OCI-LY1 (cell line): ENCODE measurements around the gene SERPINI2.

Source experiments
- H2AFZ ChIP-seq: fragments of 200-600 bp; sonication (generic), shearing (Covaris generic); 2 replicates; pipeline ENCODE4 v1.6.0; 2014; ENCODE audit warnings: antibody characterized with exemption, mild to moderate bottlenecking, low read length
- H3F3A ChIP-seq: fragments of 200-600 bp; sonication (generic), shearing (Covaris generic); 2 replicates; pipeline ENCODE4 v1.6.0; 2014; ENCODE audit warnings: mild to moderate bottlenecking, antibody characterized with exemption, low read length, moderate library complexity; ENCODE audit not compliant: insufficient read depth
- H3K27ac ChIP-seq: fragments of 200-600 bp; sonication (generic); 2 replicates; pipeline ENCODE4 v1.5.1; 2014; ENCODE audit warnings: low read length, mixed run types, mild to moderate bottlenecking, low read depth; ENCODE audit not compliant: poor library complexity, severe bottlenecking
- H3K27me3 ChIP-seq: fragments of 200-600 bp; sonication (generic); 2 replicates; pipeline ENCODE4 v1.6.0; 2014; ENCODE audit warnings: antibody characterized with exemption, mild to moderate bottlenecking, low read length, moderate library complexity; ENCODE audit not compliant: insufficient read depth
- H3K36me3 ChIP-seq: fragments of 200-600 bp; sonication (generic); 2 replicates; pipeline ENCODE4 v1.6.1; 2014; ENCODE audit warnings: mild to moderate bottlenecking, antibody characterized with exemption, low read length, moderate library complexity, mixed read lengths; ENCODE audit not compliant: insufficient read depth
- H3K4me1 ChIP-seq: fragments of 200-600 bp; sonication (generic); 2 replicates; pipeline ENCODE4 v1.5.1; 2014; ENCODE audit warnings: mild to moderate bottlenecking, low read length, moderate library complexity; ENCODE audit not compliant: insufficient read depth, severe bottlenecking
- H3K4me2 ChIP-seq: fragments of 200-600 bp; sonication (generic), shearing (Covaris generic); 2 replicates; pipeline ENCODE4 v1.6.1; 2014; ENCODE audit warnings: low read length
- H3K4me3 ChIP-seq: fragments of 200-600 bp; sonication (generic); 2 replicates; pipeline ENCODE4 v1.5.1; 2014; ENCODE audit warnings: low read length, low read depth, mild to moderate bottlenecking, mixed read lengths; ENCODE audit not compliant: poor library complexity, severe bottlenecking
- H3K79me2 ChIP-seq: fragments of 200-600 bp; shearing (Covaris generic); 2 replicates; pipeline ENCODE4 v1.6.1; 2016; ENCODE audit warnings: mixed run types, low read length, mixed read lengths; ENCODE audit not compliant: insufficient read depth
- H3K9ac ChIP-seq: fragments of 200-600 bp; sonication (generic), shearing (Covaris generic); 2 replicates; pipeline ENCODE4 v1.6.1; 2014; ENCODE audit warnings: mild to moderate bottlenecking, low read length, mixed read lengths
- H3K9me2 ChIP-seq: fragments of 200-600 bp; sonication (generic), shearing (Covaris generic); 2 replicates; pipeline ENCODE4 v1.6.1; 2014; ENCODE audit warnings: low read depth, mild to moderate bottlenecking, low read length, mixed read lengths
- H3K9me3 ChIP-seq: fragments of 200-600 bp; shearing (Covaris generic); 2 replicates; pipeline ENCODE4 v1.6.1; 2014; ENCODE audit warnings: low read length, mixed read lengths
- H4K20me1 ChIP-seq: fragments of 200-600 bp; sonication (generic), shearing (Covaris generic); 2 replicates; pipeline ENCODE4 v1.6.0; 2016; ENCODE audit warnings: mild to moderate bottlenecking, low read length; ENCODE audit not compliant: insufficient read depth
- EZH2 ChIP-seq: fragments of 200-600 bp; sonication (generic), shearing (Covaris generic); IDR thresholded peaks from 2 replicates; pipeline ENCODE4 v1.8.0; 2017; ENCODE audit warnings: borderline replicate concordance, mixed run types, mild to moderate bottlenecking, antibody characterized with exemption, low read length, moderate library complexity, mixed read lengths
- TF ChIP-seq, protein P1 (sequence below): fragments of 200-600 bp; sonication (generic), shearing (Covaris generic); IDR thresholded peaks from 2 replicates; pipeline ENCODE4 v1.5.1; 2017; ENCODE audit warnings: mild to moderate bottlenecking, antibody characterized with exemption, low read length, moderate library complexity, mixed read lengths

SERPINI2 gene, protein sequence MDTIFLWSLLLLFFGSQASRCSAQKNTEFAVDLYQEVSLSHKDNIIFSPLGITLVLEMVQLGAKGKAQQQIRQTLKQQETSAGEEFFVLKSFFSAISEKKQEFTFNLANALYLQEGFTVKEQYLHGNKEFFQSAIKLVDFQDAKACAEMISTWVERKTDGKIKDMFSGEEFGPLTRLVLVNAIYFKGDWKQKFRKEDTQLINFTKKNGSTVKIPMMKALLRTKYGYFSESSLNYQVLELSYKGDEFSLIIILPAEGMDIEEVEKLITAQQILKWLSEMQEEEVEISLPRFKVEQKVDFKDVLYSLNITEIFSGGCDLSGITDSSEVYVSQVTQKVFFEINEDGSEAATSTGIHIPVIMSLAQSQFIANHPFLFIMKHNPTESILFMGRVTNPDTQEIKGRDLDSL

DNA sequence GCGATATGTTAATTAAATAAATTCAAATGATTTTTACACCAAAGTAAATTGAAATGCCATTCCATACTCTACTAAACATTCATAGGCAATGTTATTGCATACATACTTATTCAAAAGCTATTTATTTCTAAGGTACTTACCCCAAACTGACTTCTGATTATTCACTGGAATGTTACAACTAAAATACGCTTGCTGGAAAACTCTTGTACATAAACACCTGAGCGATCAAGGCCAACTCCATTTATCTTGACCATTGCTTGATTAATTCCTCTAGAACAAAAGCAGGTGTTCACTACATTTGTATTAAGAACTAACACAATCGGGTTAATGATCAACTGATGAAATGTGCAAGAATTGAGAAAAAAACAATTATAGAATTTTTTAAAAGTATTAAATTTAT, at the start of gene SERPINI2:
TSS of gene SERPINI2 (minus strand) at position 180 of the 400 bp plus-strand sequence. CDS start 2,208 bp downstream, outside the sequence.
- no peak within 1 kb of the TSS for H3K4me3 ChIP-seq
- no peak within 1 kb of the TSS for H3K4me2 ChIP-seq
- H3F3A ChIP-seq: no peaks in the 10 kb centered on the region
- no peaks in the 10 kb centered on the region; the same call in 1 of the 2 replicates for H3K9me2 ChIP-seq
- H2AFZ ChIP-seq: no peak within 1 kb of the TSS
- no peak within 1 kb of the TSS for H3K27ac ChIP-seq
- no peaks in the 10 kb centered on the region for H3K9me3 ChIP-seq
- no peaks in the 10 kb centered on the region for H3K79me2 ChIP-seq
- no peaks in the 10 kb centered on the region for H3K4me1 ChIP-seq
- TF ChIP-seq EZH2: no peak
- TF ChIP-seq, protein P1, sequence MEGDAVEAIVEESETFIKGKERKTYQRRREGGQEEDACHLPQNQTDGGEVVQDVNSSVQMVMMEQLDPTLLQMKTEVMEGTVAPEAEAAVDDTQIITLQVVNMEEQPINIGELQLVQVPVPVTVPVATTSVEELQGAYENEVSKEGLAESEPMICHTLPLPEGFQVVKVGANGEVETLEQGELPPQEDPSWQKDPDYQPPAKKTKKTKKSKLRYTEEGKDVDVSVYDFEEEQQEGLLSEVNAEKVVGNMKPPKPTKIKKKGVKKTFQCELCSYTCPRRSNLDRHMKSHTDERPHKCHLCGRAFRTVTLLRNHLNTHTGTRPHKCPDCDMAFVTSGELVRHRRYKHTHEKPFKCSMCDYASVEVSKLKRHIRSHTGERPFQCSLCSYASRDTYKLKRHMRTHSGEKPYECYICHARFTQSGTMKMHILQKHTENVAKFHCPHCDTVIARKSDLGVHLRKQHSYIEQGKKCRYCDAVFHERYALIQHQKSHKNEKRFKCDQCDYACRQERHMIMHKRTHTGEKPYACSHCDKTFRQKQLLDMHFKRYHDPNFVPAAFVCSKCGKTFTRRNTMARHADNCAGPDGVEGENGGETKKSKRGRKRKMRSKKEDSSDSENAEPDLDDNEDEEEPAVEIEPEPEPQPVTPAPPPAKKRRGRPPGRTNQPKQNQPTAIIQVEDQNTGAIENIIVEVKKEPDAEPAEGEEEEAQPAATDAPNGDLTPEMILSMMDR: no peak
- no peaks in the 10 kb centered on the region for H3K36me3 ChIP-seq
- no peaks in the 10 kb centered on the region for H4K20me1 ChIP-seq
- no peaks in the 10 kb centered on the region for H3K27me3 ChIP-seq
- no peak within 1 kb of the TSS for H3K9ac ChIP-seq

DNA sequence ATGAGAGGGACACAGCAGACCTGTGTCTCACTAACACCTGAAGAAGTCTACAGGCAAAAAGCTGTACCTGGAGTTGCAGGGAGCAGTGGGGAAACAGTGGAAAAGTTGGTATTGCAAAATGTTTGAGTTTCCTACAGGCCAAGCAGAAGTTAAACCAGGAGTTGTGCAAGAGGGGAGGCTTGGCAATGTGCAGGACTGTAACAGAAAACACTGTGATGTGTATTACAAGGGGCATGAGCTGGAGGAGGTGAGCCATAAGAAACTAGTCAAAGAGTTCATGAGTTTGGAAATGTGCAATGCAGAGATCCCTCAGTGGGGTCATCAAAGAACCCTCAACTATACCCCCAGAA, 47.1 kb upstream of the SERPINI2 start:
- H3K79me2 ChIP-seq: no peaks in the 10 kb centered on the region
- no peaks in the 10 kb centered on the region for H3K4me1 ChIP-seq
- no peaks in the 10 kb centered on the region for H3F3A ChIP-seq
- no peak for TF ChIP-seq EZH2
- TF ChIP-seq, protein P1: no peak
- no peaks in the 10 kb centered on the region for H3K9me2 ChIP-seq
- no peak overlapping the region for H2AFZ ChIP-seq
- no peaks in the 10 kb centered on the region for H3K9me3 ChIP-seq
- no peak overlapping the region for H3K4me3 ChIP-seq
- no peaks in the 10 kb centered on the region for H3K36me3 ChIP-seq
- no peaks in the 10 kb centered on the region for H3K27me3 ChIP-seq
- H3K27ac ChIP-seq: no peak overlapping the region
- H3K9ac ChIP-seq: no peak overlapping the region
- H4K20me1 ChIP-seq: no peaks in the 10 kb centered on the region
- H3K4me2 ChIP-seq: no peak overlapping the region

DNA sequence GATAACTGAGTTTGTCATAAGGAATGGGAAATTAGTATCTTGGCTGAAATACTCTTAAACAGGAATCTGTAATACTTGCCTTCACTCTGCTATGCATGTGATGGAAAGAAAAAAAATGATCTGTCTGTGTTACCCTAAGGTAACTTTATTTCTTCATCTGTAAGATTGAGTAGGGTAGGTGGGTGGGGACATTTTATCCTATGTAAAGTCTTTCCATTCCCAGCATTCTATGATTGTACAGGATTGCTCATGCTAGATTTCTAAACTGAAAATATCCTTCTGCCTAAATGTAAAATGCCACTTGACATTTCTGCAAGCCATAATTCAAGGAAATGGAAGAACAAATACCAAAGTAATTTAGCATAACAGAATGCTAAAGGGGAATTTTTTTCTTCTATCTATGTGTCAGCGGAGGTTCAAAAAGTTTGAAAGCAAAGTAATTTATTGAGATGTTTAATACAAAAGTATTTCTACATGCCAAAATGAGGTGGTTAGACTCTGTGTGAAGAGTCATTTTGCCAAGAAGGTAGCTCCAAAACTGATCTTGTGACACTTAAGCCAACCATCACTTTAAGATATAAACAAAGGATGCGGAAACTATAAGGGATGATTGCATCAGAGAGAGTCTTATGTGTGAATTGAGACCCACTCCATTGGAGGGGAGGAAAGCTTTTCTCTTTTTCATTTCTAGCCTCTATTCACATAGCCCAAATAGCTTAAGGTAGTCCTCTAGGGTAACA, 46.6 kb upstream of the SERPINI2 start:
- TF ChIP-seq, protein P1: no peak
- no peak for TF ChIP-seq EZH2
- no peaks in the 10 kb centered on the region for H3K79me2 ChIP-seq
- no peaks in the 10 kb centered on the region for H3K9me2 ChIP-seq
- H3K9ac ChIP-seq: no peak overlapping the region
- no peaks in the 10 kb centered on the region for H4K20me1 ChIP-seq
- no peaks in the 10 kb centered on the region for H3K9me3 ChIP-seq
- no peak overlapping the region for H3K27ac ChIP-seq
- H3K4me3 ChIP-seq: no peak overlapping the region
- H3K4me2 ChIP-seq: no peak overlapping the region
- H3K27me3 ChIP-seq: no peaks in the 10 kb centered on the region
- no peaks in the 10 kb centered on the region for H3K36me3 ChIP-seq
- H3F3A ChIP-seq: no peaks in the 10 kb centered on the region
- H3K4me1 ChIP-seq: no peaks in the 10 kb centered on the region
- no peak overlapping the region for H2AFZ ChIP-seq
